Measurements from ENCODE around the gene HS3ST2. TPM values are rescaled to one million over a fixed set of nuclear protein-coding genes. Genes with fewer than 3 reads are reported as not detected.

The HS3ST2 gene
- total RNA-seq, 2 donors from 2014 or later, result 0.26 to 0.33 TPM

- TF ChIP-seq, protein P1, sequence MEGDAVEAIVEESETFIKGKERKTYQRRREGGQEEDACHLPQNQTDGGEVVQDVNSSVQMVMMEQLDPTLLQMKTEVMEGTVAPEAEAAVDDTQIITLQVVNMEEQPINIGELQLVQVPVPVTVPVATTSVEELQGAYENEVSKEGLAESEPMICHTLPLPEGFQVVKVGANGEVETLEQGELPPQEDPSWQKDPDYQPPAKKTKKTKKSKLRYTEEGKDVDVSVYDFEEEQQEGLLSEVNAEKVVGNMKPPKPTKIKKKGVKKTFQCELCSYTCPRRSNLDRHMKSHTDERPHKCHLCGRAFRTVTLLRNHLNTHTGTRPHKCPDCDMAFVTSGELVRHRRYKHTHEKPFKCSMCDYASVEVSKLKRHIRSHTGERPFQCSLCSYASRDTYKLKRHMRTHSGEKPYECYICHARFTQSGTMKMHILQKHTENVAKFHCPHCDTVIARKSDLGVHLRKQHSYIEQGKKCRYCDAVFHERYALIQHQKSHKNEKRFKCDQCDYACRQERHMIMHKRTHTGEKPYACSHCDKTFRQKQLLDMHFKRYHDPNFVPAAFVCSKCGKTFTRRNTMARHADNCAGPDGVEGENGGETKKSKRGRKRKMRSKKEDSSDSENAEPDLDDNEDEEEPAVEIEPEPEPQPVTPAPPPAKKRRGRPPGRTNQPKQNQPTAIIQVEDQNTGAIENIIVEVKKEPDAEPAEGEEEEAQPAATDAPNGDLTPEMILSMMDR (IDR thresholded peaks at IDR 0.05), result no peak
- no peak for TF ChIP-seq POLR2A (IDR thresholded peaks at IDR 0.05)
- H3K9me3 ChIP-seq, result no peaks in the 10 kb centered on the region
- no peaks in the 10 kb centered on the region for H3K4me1 ChIP-seq
- DNase-seq (no peak), ATAC-seq (no peak)
- H3K4me3 ChIP-seq, result no peak overlapping the region
- intact Hi-C loops (cut with DNase I), result no loop called here
- WGBS, 2 donors, result 59 to 68% methylated on average over 6 of the region's 6 CpGs
- H3K27me3 ChIP-seq, result no peaks in the 10 kb centered on the region
- H3K27ac ChIP-seq, result no peak overlapping the region
- no peaks in the 10 kb centered on the region for H3K36me3 ChIP-seq (replicated peaks in 1 of 2; ENCODE audit: insufficient read depth in 1 of 2, low read depth in 2 of 2)
Measured at GRCh38 chr16:22900863-22901262, 86.9 kb downstream of the HS3ST2 start.

DNA sequence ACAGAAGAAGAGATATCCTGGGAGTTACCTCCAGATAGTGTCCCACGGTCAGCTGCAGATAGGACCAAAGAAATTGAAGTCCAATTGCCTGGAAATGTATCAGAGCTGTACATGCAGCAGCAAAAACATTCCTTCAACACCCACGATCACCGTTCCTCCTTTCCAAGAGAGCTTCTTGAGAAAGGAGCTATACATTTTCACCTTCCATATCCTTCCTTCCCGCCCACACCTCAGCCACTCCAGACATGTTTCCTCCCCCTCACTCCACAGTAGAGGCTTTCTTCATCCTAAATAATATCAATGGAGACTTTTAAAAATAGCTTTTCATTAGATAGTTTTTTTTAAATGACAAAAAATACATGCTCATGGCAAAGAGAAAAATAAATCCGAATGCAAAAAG is 87.6 kb downstream of the HS3ST2 start:
- no peaks in the 10 kb centered on the region for H3K4me1 ChIP-seq
- H3K4me3 ChIP-seq, result no peak overlapping the region
- DNase-seq (no peak), ATAC-seq (no peak)
- no peaks in the 10 kb centered on the region for H3K27me3 ChIP-seq
- TF ChIP-seq, protein P1 (IDR thresholded peaks at IDR 0.05), result no peak
- no peak for TF ChIP-seq POLR2A (IDR thresholded peaks at IDR 0.05)
- intact Hi-C loops (cut with DNase I), result no loop called here
- H3K36me3 ChIP-seq (replicated peaks in 1 of 2; ENCODE audit: insufficient read depth in 1 of 2, low read depth in 2 of 2), result no peaks in the 10 kb centered on the region
- no peak overlapping the region for H3K27ac ChIP-seq
- H3K9me3 ChIP-seq, result no peaks in the 10 kb centered on the region
- 59 to 61% methylated on average over 5 of the region's 5 CpGs for WGBS, 2 donors

GRCh38 chr16:22903716-22904115 is 89.8 kb downstream of the HS3ST2 start:
- H3K4me1 ChIP-seq, result no peaks in the 10 kb centered on the region
- ATAC-seq (no peak), DNase-seq (no peak)
- TF ChIP-seq POLR2A (IDR thresholded peaks at IDR 0.05), result no peak
- TF ChIP-seq, protein P1 (IDR thresholded peaks at IDR 0.05), result no peak
- H3K36me3 ChIP-seq (replicated peaks in 1 of 2; ENCODE audit: insufficient read depth in 1 of 2, low read depth in 2 of 2), result no peaks in the 10 kb centered on the region
- no peak overlapping the region for H3K4me3 ChIP-seq
- H3K9me3 ChIP-seq, result no peaks in the 10 kb centered on the region
- no peak overlapping the region for H3K27ac ChIP-seq
- 8 to 16% methylated on average over 2 of the region's 2 CpGs for WGBS, 2 donors
- H3K27me3 ChIP-seq, result no peaks in the 10 kb centered on the region
- intact Hi-C loops (cut with DNase I), result no loop called here

- no peak for ATAC-seq
- Histone ChIP-seq H3K36me3 (replicated peaks in 1 of 2; ENCODE audit: insufficient read depth in 1 of 2, low read depth in 2 of 2) (no peaks in the 10 kb centered on the region), H3K27me3 (no peaks in the 10 kb centered on the region), H3K4me1 (no peaks in the 10 kb centered on the region), H3K27ac (no peak overlapping the region), H3K4me3 (no peak overlapping the region), H3K9me3 (no peaks in the 10 kb centered on the region)
- TF ChIP-seq, protein P1 (IDR thresholded peaks at IDR 0.05), result no peak
- no peak for TF ChIP-seq POLR2A (IDR thresholded peaks at IDR 0.05)
- DNase-seq, result no peak
- 40 to 41% methylated on average over 7 of the region's 7 CpGs for WGBS, 2 donors
- intact Hi-C loops (cut with DNase I), result no loop called here
Measured at GRCh38 chr16:22912654-22913053, 98.7 kb downstream of the HS3ST2 start.

GRCh38 chr16:22915003-22915402 is 101.0 kb downstream of the HS3ST2 start:
- no peaks in the 10 kb centered on the region for H3K9me3 ChIP-seq
- no peak for DNase-seq
- H3K36me3 ChIP-seq (replicated peaks in 1 of 2; ENCODE audit: insufficient read depth in 1 of 2, low read depth in 2 of 2), result no peaks in the 10 kb centered on the region
- no peak overlapping the region for H3K4me3 ChIP-seq
- no peak overlapping the region for H3K27ac ChIP-seq
- WGBS, 2 donors, result 74 to 87% methylated on average over 25 of the region's 25 CpGs
- no peaks in the 10 kb centered on the region for H3K27me3 ChIP-seq
- no peaks in the 10 kb centered on the region for H3K4me1 ChIP-seq
- TF ChIP-seq, protein P1 (IDR thresholded peaks at IDR 0.05), result no peak
- TF ChIP-seq POLR2A (IDR thresholded peaks at IDR 0.05), result no peak
- ATAC-seq, result no peak
- intact Hi-C loops (cut with DNase I), result no loop called here

Measured in body of pancreas (tissue), 4 donors.